Endothelial cell (in vitro differentiated cells): ENCODE data around the gene LRPPRC. TPM values are rescaled to one million over a fixed set of nuclear protein-coding genes. Genes with fewer than 3 reads are reported as not detected.

Experiments used
- DNase-seq: peaks from one replicate; pipeline ENCODE4 v3.0.0; 2021; ENCODE audit warnings: low spot score
- H3K27ac Mint-ChIP-seq: one replicate; pipeline ENCODE4 v1.8.0; 2021; ENCODE audit warnings: mixed read lengths, inconsistent platforms; ENCODE audit not compliant: unreplicated experiment
- H3K27me3 Mint-ChIP-seq: one replicate; pipeline ENCODE4 v1.8.0; 2021; ENCODE audit warnings: mild to moderate bottlenecking, moderate library complexity, mixed read lengths, inconsistent platforms; ENCODE audit not compliant: unreplicated experiment
- H3K36me3 Mint-ChIP-seq: one replicate; pipeline ENCODE4 v1.8.0; 2021; ENCODE audit warnings: mild to moderate bottlenecking, low read depth, mixed read lengths, inconsistent platforms; ENCODE audit not compliant: unreplicated experiment
- H3K4me1 Mint-ChIP-seq: one replicate; pipeline ENCODE4 v1.8.0; 2021; ENCODE audit warnings: mild to moderate bottlenecking, mixed read lengths, inconsistent platforms; ENCODE audit not compliant: unreplicated experiment
- H3K4me3 Mint-ChIP-seq: one replicate; pipeline ENCODE4 v1.8.0; 2021; ENCODE audit warnings: mild to moderate bottlenecking, mixed read lengths, inconsistent platforms; ENCODE audit not compliant: unreplicated experiment
- H3K9me3 Mint-ChIP-seq: one replicate; pipeline ENCODE4 v1.8.0; 2021; ENCODE audit warnings: mixed read lengths, inconsistent platforms; ENCODE audit not compliant: unreplicated experiment
- CTCF ChIP-seq: fragments of 200-600 bp; sonication (generic); IDR thresholded peaks from one replicate; pipeline ENCODE4 v1.5.0; 2021; ENCODE audit warnings: antibody characterized with exemption; ENCODE audit not compliant: unreplicated experiment
- total RNA-seq: library from RNA; stranded (reverse); fragmentation: NEBNext Ultra II Directional; extraction: Animal tissue kit (Norgen Biotek cat#: 25700); gene quantifications from one replicate; pipeline ENCODE4 v1.2.1, GENCODE V29; 2021; ENCODE audit not compliant: unreplicated experiment

The LRPPRC gene
- total RNA-seq, 1 donor from 2014 or later = 85.8 TPM

GRCh38 chr2:43879261-43879660, 116.5 kb downstream of the LRPPRC start:
- Mint-ChIP-seq H3K27me3 (peaks cover 3% of the 10 kb centered on the region), H3K36me3 (no peaks in the 10 kb centered on the region), H3K9me3 (no peaks in the 10 kb centered on the region), H3K4me3 (no peak overlapping the region), H3K27ac (no peak overlapping the region), H3K4me1 (no peaks in the 10 kb centered on the region)
- TF ChIP-seq CTCF = no peak
- no peak for DNase-seq

- Mint-ChIP-seq H3K27me3 (peaks cover 4% of the 10 kb centered on the region), H3K4me3 (no peak overlapping the region), H3K36me3 (no peaks in the 10 kb centered on the region), H3K9me3 (no peaks in the 10 kb centered on the region), H3K4me1 (no peaks in the 10 kb centered on the region), H3K27ac (no peak overlapping the region)
- peak; percentile 74 for DNase-seq
- TF ChIP-seq CTCF = peak; percentile 88
These were observed 117.9 kb downstream of the LRPPRC start for GRCh38 chr2:43877782-43878464.

GRCh38 chr2:43874776-43875451, 120.9 kb downstream of the LRPPRC start:
- no peaks in the 10 kb centered on the region for H3K36me3 Mint-ChIP-seq
- no peaks in the 10 kb centered on the region for H3K4me1 Mint-ChIP-seq
- no peaks in the 10 kb centered on the region for H3K9me3 Mint-ChIP-seq
- DNase-seq = no peak
- no peak overlapping the region for H3K4me3 Mint-ChIP-seq
- TF ChIP-seq CTCF = no peak
- no peak overlapping the region for H3K27ac Mint-ChIP-seq
- H3K27me3 Mint-ChIP-seq = peaks cover 3% of the 10 kb centered on the region

- no peaks in the 10 kb centered on the region for H3K9me3 Mint-ChIP-seq
- DNase-seq = no peak
- no peak overlapping the region for H3K27ac Mint-ChIP-seq
- H3K4me3 Mint-ChIP-seq = no peak overlapping the region
- no peaks in the 10 kb centered on the region for H3K36me3 Mint-ChIP-seq
- no peaks in the 10 kb centered on the region for H3K4me1 Mint-ChIP-seq
- H3K27me3 Mint-ChIP-seq = peaks cover 2% of the 10 kb centered on the region
- no peak for TF ChIP-seq CTCF
These were observed 123.6 kb downstream of the LRPPRC start for GRCh38 chr2:43872151-43872550.

- Mint-ChIP-seq H3K4me1 (no peaks in the 10 kb centered on the region), H3K36me3 (no peaks in the 10 kb centered on the region), H3K27me3 (peaks cover 4% of the 10 kb centered on the region), H3K9me3 (no peaks in the 10 kb centered on the region), H3K27ac (no peak overlapping the region), H3K4me3 (no peak overlapping the region)
- TF ChIP-seq CTCF = no peak
- no peak for DNase-seq
These were observed 140.5 kb downstream of the LRPPRC start for GRCh38 chr2:43855292-43855691.
